ENCODE measurements around the gene PSMB5. TPM values are rescaled to one million over a fixed set of nuclear protein-coding genes. Genes with fewer than 3 reads are reported as not detected.

PSMB5 gene
- total RNA-seq, 1 experiment from 2014 or later = 224 TPM

- CTCF ChIA-PET = interaction anchor here (2.9 kb wide), 1 partner anchor 10 kb away, joined by 52 read pairs; no protein-coding TSS in a partner anchor
- ATAC-seq (no peak), DNase-seq (ENCODE audit: low spot score) (no peak)
- Mint-ChIP-seq H3K4me3 (no peak overlapping the region), H3K9me3 (no peaks in the 10 kb centered on the region), H3K4me1 (no peaks in the 10 kb centered on the region), H3K36me3 (peaks cover 83% of the 10 kb centered on the region), H3K27ac (no peak overlapping the region), H3K27me3 (ENCODE audit: low read depth) (no peaks in the 10 kb centered on the region)
- POLR2A ChIA-PET = interaction anchor here (0.5 to 2.1 kb wide), 2 partner anchors 16 to 169 kb away, joined by 3 to 7 read pairs; partner anchors contain the start of genes ACIN1 and C14orf119
- TF ChIP-seq ZBTB21 (CRISPR knock-in tag; IDR thresholded peaks at IDR 0.05; ENCODE audit: borderline replicate concordance) (no peak), STAT6 (CRISPR knock-in tag; conservative IDR thresholded peaks at IDR 0.05; ENCODE audit: low read depth) (no peak), PRDM15 (CRISPR knock-in tag; IDR thresholded peaks at IDR 0.05) (no peak), SOX15 (CRISPR knock-in tag; IDR thresholded peaks at IDR 0.05) (no peak), EMX1 (CRISPR knock-in tag; IDR thresholded peaks at IDR 0.05) (no peak), TP53 (CRISPR knock-in tag; IDR thresholded peaks at IDR 0.05) (no peak), ERG (CRISPR knock-in tag; IDR thresholded peaks at IDR 0.05) (no peak), ZNF281 (CRISPR knock-in tag; IDR thresholded peaks at IDR 0.05) (no peak), HMGXB4 (CRISPR knock-in tag; IDR thresholded peaks at IDR 0.05) (no peak), ZNF512 (CRISPR knock-in tag; IDR thresholded peaks at IDR 0.05; ENCODE audit: borderline replicate concordance) (no peak), ZNF423 (CRISPR knock-in tag; IDR thresholded peaks at IDR 0.05) (no peak), USF2 (CRISPR knock-in tag; IDR thresholded peaks at IDR 0.05) (no peak), ZMAT4 (CRISPR knock-in tag; IDR thresholded peaks at IDR 0.05) (no peak), MYBL2 (CRISPR knock-in tag; IDR thresholded peaks at IDR 0.05) (no peak)
These were observed 44.0 kb upstream of the PSMB5 start for GRCh38 chr14:23078692-23079116.
